GM19372 (cell line): ENCODE results near the gene SRGAP2C.
"Not testable (repeated sequence)": the region's sequence is repeated elsewhere in the genome, so short reads cannot be mapped to it uniquely, and the experiment has no call there.

Source experiments
- ATAC-seq: cut with Tn5 transposase; IDR thresholded peaks from one replicate; pipeline ENCODE4 v1.9.1; 2021; ENCODE audit warnings: mild to moderate bottlenecking, low read depth, moderate library complexity; ENCODE audit not compliant: unreplicated experiment

The SRGAP2C gene

DNA sequence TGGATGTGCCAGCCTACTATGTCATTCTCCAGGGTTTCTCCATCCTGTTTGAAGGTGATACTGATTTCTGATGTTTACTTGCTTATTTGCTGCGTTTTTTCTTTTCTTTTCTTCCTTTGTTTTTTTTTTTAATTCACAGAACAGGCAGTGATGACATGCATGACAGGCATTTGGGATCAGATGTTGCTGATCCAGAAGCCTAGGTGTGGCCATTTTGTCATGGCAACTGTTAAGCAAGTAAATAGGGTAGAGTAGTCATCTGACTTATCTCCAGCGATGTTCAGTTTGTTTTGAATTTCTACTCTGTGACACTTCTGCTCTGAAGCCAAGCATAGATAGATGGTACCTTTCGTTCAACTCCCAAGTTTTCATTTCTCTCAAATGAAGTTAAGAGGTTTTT, 181.4 kb downstream of the SRGAP2C start:
- not testable (repeated sequence) for ATAC-seq

DNA sequence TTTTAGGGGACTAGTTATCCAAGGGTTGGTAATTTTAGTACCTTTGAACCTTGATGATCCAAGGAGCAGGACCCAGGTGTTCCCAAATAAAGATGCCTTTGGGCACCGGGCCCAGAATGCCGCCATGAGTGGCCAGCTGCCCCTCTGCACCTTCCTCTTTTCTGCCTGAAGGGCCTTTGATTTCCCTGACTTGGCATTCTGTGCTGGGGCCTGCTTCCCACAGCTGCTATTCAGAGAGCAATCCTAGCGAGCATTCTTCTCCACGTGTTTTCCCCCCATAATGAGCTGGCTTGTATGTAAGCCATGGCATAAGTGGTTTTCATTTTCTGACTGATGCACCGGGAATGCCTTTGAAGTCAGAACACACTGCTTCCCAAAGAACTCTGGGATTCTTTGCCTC, 184.1 kb downstream of the SRGAP2C start:
- ATAC-seq: not testable (repeated sequence)

- ATAC-seq: not testable (repeated sequence)
Observed at GRCh38 chr1:121369959-121370358, 185.2 kb downstream of the SRGAP2C start.

- ATAC-seq: not testable (repeated sequence)
Observed at GRCh38 chr1:121374851-121375367, 190.1 kb downstream of the SRGAP2C start.

DNA sequence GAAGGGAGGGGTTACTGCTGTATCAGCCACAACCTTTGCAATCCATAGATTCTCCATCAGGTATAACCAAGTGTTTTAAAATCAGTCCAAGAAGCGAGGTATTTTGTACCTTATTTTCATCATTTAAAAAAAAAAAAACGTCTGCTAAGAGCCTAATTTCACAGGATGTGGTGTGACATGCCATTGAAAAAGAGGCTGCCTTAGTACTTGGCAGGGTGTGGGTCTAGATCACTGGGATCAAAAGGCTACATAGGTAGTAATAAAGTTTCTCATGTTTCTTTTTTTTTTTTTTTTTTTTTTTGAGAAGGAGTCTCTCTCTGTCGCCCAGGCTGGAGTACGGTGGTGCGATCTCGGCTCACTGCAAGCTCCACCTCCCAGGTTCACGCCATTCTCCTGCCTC, 192.2 kb downstream of the SRGAP2C start:
- ATAC-seq: not testable (repeated sequence)

DNA sequence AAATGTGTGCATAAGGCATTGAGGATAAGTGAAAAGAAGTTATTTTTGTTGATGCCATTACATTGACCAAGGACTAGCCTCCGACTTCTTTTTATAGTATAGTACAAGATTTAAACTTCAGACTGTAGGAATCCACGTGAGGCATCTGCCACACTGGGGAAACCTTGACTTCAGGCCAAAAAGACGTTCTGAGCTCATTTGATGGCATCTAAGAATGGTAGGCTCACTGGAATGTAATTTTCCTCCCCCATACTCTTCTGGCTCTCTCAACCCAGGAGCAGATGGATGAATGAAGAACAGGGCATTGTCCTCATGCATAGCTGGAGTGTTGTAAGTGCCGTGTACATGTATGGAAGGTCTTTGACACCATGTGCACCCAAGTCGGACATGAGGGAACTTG, 194.0 kb downstream of the SRGAP2C start:
- ATAC-seq: not testable (repeated sequence)

DNA sequence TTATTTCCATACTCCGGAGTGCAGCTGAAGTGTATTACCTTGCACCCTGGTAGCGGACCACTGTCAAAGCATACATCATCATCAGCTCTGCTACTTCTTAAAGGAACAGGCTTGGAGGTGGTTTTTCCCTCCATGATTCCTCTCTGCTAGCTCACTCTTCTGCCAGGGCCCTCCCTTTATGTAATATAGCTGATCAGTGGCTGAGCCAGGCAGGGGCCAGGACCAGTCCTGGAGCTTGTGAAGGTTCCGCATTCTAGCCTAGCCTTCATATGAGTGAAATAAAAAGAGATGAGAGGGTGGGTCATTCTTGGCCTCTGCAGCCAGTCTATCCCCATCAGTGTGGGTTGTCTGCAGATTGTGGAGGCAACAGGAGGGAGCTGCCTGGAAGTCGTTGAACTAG, 200.0 kb downstream of the SRGAP2C start:
- not testable (repeated sequence) for ATAC-seq

DNA sequence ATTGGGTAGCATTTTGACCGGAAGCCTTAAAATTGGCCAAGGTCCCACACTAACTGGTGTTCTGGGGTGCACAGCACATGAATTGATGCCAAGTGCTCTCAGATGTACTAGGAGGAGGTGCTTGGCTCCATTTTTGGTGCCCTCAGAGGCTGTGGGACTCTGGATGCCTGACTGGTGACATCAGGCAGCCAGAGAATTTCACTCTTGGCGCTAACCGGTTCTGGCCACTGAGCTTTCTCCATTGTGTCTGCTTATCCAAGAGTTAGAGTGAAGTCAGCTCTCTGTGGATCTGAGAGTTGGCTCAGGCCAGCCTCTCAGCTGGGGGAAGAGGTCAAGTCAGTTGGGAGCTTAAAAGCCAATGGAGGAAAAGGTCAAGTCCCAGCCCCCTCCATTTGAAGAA, 200.4 kb downstream of the SRGAP2C start:
- ATAC-seq: not testable (repeated sequence)

GRCh38 chr1:121385563-121386288, 201.0 kb downstream of the SRGAP2C start:
- ATAC-seq: not testable (repeated sequence)

GRCh38 chr1:121386319-121386948, 201.7 kb downstream of the SRGAP2C start:
- ATAC-seq: not testable (repeated sequence)

GRCh38 chr1:121389895-121390560, 205.3 kb downstream of the SRGAP2C start:
- ATAC-seq: not testable (repeated sequence)

GRCh38 chr1:121392130-121392529, 207.4 kb downstream of the SRGAP2C start:
- not testable (repeated sequence) for ATAC-seq

GRCh38 chr1:121395718-121396201, 211.0 kb downstream of the SRGAP2C start:
- ATAC-seq: not testable (repeated sequence)

DNA sequence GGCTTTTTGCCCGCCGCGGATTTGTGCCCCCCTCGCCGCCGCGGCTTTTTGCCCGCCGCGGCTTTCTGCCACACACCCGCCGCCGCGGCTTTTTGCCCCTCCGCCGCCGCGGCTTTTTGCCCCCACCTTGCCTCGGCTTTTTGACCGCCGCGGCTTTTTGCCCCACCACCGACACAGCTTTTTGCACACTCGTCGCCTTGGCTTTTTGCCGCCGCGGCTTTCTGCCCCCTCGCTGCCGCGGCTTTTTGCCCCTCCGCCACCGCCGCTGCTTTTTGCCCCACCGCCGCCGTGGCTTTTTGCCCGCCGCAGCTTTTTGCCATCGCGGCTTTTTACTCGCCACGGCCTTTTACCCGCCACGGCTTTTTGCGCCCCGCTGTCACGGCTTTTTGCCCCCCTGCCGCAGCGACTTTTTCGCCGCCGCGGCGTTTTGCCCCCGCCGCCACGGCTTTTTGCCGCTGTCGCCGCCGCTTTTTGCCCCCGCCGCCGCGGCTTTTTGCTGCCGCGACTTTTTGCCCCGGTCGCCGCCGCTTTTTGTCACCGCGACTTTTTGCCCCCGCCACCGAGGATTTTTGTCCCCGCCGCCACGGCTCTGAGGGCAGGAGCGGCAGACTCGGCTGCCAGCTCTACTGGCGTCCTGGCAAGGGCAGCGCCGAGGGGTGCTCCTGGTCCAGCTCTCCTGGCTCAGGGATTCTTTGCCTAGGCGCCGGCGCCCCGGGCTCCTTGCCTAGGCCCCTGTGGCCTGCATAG, 211.7 kb downstream of the SRGAP2C start:
- not testable (repeated sequence) for ATAC-seq

DNA sequence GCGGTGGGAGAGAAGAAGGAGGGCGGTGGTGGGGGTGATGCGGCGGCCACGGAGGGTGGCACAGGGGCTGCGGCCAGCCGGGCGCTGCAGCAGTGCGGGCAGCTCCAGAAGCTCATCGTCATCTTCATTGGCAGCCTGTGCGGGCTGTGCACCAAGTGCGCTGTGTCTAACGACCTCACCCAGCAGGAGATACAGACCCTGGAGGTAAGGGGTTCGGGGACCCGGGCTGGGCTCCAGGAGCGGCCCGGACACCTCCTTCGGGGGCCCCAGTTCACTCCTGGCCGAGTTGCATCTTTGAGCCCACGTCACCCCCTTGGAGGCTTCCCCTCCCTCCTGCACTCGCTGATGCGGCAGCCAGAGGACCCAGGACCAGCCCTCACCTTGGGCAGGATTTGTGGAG, 212.3 kb downstream of the SRGAP2C start:
- ATAC-seq: not testable (repeated sequence)

DNA sequence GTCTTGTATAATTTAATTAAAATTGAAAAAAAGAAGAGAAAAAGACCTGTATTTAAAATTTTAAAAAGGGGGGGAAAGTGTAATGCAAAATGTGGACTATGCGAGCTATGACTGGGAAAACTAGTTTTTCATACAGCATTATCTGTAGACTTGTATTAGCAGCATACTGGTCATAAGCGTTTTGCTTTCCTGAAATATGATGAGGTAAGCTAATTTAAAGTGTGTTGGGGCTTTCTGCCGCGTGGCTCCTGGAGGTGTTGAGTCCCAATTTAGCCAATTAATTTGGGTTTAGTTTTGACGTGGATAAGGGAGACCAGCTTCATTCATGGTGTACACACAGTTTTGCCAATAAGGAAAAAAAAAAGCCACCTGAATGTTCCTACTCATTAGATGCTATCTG, 214.4 kb downstream of the SRGAP2C start:
- ATAC-seq: not testable (repeated sequence)

- ATAC-seq: not testable (repeated sequence)
Observed at GRCh38 chr1:121400108-121400507, 215.3 kb downstream of the SRGAP2C start.

- ATAC-seq: not testable (repeated sequence)
Observed at GRCh38 chr1:121400541-121401310, 216.0 kb downstream of the SRGAP2C start.

DNA sequence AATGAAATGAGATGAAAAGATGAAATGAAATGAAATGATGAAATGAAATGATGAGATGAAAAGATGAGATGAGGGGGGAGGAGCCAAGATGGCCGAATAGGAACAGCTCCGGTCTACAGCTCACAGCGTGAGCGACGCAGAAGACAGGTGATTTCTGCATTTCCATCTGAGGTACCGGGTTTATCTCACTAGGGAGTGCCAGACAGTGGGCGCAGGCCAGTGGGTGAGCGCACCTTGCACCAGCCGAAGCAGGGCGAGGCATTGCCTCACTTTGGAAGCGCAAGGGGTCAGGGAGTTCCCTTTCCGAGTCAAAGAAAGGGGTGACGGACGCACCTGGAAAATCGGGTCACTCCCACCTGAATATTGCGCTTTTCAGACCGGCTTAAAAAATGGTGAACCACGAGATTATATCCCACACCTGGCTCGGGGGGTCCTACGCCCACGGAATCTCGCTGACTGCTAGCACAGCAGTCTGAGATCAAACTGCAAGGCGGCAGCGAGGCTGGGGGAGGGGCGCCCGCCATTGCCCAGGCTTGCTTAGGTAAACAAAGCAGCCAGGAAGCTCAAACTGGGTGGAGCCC, 216.7 kb downstream of the SRGAP2C start:
- ATAC-seq: not testable (repeated sequence)
